RWPE1 (cell line): ENCODE results near the gene MAP3K19.

Experiments used
- CTCF ChIA-PET: fragments of 350-600 bp; sonication (Branson Sonifier 250); formaldehyde crosslinking; extraction: SDS; loops from one replicate; lab custom pipeline; 2021; lab: Yijun Ruan, JAX
- POLR2A ChIA-PET: fragments of 400-600 bp; formaldehyde crosslinking; extraction: SDS; loops from one replicate; lab custom pipeline; 2020; ENCODE audit warnings: antibody characterized with exemption; ENCODE audit not compliant: low non-redundant PET; lab: Yijun Ruan, JAX
- DNase-seq: peaks from one replicate; pipeline ENCODE4 v3.0.0; 2012; ENCODE audit warnings: low spot score
- H3K27ac ChIP-seq: fragments of 450-650 bp; 2 replicates; pipeline ENCODE4 v1.5.1; 2017
- TF ChIP-seq, protein P1 (sequence below): fragments of 450-650 bp; conservative IDR thresholded peaks from 2 replicates; pipeline ENCODE4 v1.5.1; 2017; ENCODE audit warnings: low read depth, mild to moderate bottlenecking

Gene MAP3K19

DNA sequence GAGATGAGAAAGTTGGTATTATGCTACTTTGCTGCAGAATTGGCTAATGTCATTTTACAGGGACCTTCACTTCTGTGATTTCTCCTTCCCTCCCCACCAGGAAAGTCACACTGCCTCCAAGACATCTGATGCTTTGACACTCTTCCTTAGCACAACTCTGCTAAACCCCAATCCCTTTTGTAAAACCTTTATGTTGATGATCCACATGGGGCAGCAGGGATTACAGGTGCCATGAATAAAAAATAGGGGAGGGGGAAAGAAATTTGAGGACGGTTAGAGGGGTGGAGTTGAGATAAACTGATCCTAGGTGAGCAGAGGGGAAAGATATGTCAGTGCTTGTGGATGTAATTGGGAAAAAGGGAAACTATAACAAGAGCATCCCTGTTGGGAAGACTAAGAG, 102.3 kb downstream of the MAP3K19 start:
- TF ChIP-seq, protein P1, sequence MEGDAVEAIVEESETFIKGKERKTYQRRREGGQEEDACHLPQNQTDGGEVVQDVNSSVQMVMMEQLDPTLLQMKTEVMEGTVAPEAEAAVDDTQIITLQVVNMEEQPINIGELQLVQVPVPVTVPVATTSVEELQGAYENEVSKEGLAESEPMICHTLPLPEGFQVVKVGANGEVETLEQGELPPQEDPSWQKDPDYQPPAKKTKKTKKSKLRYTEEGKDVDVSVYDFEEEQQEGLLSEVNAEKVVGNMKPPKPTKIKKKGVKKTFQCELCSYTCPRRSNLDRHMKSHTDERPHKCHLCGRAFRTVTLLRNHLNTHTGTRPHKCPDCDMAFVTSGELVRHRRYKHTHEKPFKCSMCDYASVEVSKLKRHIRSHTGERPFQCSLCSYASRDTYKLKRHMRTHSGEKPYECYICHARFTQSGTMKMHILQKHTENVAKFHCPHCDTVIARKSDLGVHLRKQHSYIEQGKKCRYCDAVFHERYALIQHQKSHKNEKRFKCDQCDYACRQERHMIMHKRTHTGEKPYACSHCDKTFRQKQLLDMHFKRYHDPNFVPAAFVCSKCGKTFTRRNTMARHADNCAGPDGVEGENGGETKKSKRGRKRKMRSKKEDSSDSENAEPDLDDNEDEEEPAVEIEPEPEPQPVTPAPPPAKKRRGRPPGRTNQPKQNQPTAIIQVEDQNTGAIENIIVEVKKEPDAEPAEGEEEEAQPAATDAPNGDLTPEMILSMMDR: no peak
- H3K27ac ChIP-seq: no peak overlapping the region
- CTCF ChIA-PET: no interaction called here
- POLR2A ChIA-PET: no interaction called here
- no peak for DNase-seq

DNA sequence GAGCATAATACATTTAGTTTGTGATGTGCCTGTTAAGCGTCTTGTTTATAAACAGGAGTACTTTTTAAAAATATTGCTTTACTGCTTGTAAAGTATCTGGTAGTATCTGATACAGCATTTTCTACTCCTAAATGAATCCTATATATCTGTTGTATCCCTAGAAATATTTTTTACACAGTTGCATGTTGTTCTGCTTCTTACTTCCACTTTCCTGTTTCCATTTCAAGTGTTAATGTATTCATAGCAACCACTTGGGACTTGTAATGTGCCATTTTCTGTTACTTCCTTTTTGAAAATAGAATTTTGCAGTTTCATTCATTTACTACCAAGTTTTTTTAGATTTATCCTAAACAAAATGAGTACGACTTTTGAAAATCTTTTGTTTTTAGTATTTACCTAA, 103.7 kb downstream of the MAP3K19 start:
- no peak overlapping the region for H3K27ac ChIP-seq
- ChIA-PET CTCF (no interaction called here), POLR2A (no interaction called here)
- TF ChIP-seq, protein P1: no peak
- DNase-seq: no peak

DNA sequence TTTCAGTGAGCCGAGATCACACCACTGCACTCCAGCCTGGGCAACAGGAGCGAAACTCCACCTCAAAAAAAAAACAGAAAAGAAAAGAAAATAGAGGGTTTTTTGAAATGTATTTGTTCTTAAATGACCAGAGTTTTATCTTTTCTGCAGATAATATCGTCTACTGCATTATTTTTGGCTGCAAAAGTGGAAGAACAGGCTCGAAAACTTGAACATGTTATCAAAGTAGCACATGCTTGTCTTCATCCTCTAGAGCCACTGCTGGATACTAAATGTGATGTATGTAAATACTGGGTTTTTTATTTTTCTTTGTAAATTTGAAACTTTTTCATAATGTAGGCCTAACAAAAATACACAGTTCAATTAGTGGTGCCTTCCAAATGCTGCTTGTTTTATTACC, 110.6 kb downstream of the MAP3K19 start:
- no peak overlapping the region for H3K27ac ChIP-seq
- TF ChIP-seq, protein P1: no peak
- ChIA-PET CTCF (no interaction called here), POLR2A (no interaction called here)
- DNase-seq: no peak

DNA sequence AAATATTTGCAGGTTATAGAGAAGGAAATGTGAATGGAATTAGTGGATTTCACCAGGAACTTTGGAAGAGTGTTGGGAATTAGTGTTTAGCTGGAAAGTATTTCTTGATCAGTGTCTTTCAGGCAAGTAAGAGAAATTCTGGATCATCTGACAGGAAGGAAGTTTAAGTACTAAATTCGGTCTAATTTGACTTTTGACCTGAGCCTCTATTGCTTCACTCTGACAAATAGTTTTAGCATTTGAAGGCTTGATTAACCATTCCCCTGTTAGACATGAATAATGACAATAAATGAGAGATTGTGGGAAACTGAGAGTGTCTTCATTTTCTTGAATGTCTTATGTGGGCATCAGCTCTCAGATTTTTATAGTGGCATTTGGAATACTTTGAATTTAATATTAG, 112.6 kb downstream of the MAP3K19 start:
- CTCF ChIA-PET: interaction anchor here (0.7 to 1.8 kb wide), 2 partner anchors 13 to 464 kb away, joined by 3 to 4 read pairs; no protein-coding TSS in a partner anchor
- no peak overlapping the region for H3K27ac ChIP-seq
- TF ChIP-seq, protein P1: no peak
- POLR2A ChIA-PET: no interaction called here
- DNase-seq: peak; percentile 5

DNA sequence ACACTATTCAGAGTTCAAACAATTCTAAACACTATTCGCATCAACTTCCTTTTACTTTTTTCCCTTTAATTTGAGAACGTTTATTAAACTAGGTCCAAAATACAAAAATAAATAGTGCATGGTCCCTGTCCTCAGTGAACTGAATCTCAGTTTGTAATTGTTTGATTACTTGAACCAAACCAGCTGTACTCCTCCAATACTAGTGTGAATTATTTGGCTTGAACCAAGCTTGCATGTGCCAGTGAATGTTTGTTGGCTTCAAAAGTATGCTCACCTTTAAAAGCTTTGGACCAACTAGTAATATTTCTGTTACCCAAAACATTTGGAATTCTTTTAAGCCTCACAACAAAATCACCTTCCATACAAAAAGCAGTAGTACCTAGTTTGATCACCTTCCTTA, 113.1 kb downstream of the MAP3K19 start:
- ChIA-PET POLR2A (no interaction called here), CTCF (interaction anchor here (1.8 kb wide), 1 partner anchor 12 kb away, joined by 4 read pairs; no protein-coding TSS in a partner anchor)
- no peak for DNase-seq
- H3K27ac ChIP-seq: no peak overlapping the region
- TF ChIP-seq, protein P1: no peak

DNA sequence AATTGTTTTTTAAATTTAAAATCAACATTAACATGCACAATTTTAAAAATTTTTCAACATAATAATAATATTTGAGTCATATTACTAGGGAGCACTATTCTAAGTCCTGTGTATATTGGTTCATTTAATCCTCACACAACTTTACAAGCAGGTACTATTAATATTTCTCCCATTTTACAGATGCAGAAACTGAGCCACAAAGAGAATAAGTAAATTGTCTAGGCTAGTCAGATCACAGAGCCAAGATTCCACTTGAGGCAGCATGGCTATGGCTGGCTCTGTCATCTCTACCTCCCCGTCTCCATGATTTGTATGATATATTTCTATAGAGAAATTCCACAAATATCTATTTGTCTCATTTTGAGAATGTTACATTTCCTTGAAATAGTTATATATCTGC, 113.5 kb downstream of the MAP3K19 start:
- DNase-seq: no peak
- CTCF ChIA-PET: no interaction called here
- POLR2A ChIA-PET: no interaction called here
- TF ChIP-seq, protein P1: no peak
- no peak overlapping the region for H3K27ac ChIP-seq
